ENCODE data around the gene ZC3H13. TPM values are rescaled to one million over a fixed set of nuclear protein-coding genes. Genes with fewer than 3 reads are reported as not detected.

ZC3H13 gene
- total and polyA plus RNA-seq, 2 of the 8 experiments (the other 6 are each of a cell fraction or from before 2014, with no cell fraction given), result 5.1 to 57.8 TPM

DNA sequence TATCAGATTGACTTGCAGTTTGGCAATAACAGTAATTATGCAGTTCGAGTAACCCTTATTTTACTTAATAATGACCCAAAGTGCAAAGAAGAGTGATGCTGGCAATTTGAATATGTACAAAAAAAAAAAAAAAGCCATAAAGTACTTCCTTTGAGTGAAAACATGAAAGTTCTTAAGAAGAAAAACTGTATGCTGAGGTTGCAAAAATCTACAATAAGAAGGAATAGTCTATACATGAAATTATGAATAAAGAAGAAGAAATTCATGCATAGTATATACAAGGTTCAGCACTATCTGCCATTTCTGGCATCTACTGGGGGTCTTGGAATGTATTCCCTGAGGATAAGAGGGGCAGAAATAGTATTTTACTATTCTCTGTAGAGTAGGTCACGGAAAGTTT lies 55.9 kb downstream of the ZC3H13 start:
- no peak overlapping the region for H2BK12ac ChIP-seq (ENCODE audit: low read depth, low read length)
- H3K79me1 ChIP-seq (ENCODE audit: low read depth, low read length), result no peaks in the 10 kb centered on the region
- no peak overlapping the region for H3K14ac ChIP-seq (ENCODE audit: insufficient read length)
- H3K27ac ChIP-seq (ENCODE audit: low read depth, low read length), result no peak overlapping the region
- H3K4me2 ChIP-seq (ENCODE audit: insufficient read depth in 1 of 2, low read depth in 2 of 2, low read length in 2 of 2), result no peak overlapping the region
- H3K4ac ChIP-seq (replicated peaks; ENCODE audit: insufficient read length, low read depth, low read length), result no peak overlapping the region
- no peak overlapping the region for H2BK20ac ChIP-seq (ENCODE audit: low read length)
- WGBS, 2 experiments (ENCODE audit: extremely low coverage in 1 of 2, insufficient coverage in 1 of 2, insufficient read length in 1 of 2, insufficient replicate concordance in 2 of 2, low coverage in 1 of 2, low lambda C conversion rate in 2 of 2, missing lambda C conversion rate in 1 of 2), result 85% methylated on average over 2 of the region's 2 CpGs; no CpG with 5 or more reads in 1 of the 2 experiments
- H2BK120ac ChIP-seq (replicated peaks; ENCODE audit: low read depth, low read length), result no peak overlapping the region
- no peaks in the 10 kb centered on the region for H3K23me2 ChIP-seq (ENCODE audit: low read depth, low read length)
- H3K9ac ChIP-seq (replicated peaks in 1 of 4; ENCODE audit: extremely low read depth in 1 of 4, low read depth in 3 of 4, low read length in 3 of 4), result no peak overlapping the region
- H3K27me3 ChIP-seq (replicated peaks in 1 of 4; ENCODE audit: control insufficient read depth in 3 of 4, extremely low read depth in 1 of 4, insufficient read depth in 3 of 4, low read length in 3 of 4), result no peaks in the 10 kb centered on the region
- no peak overlapping the region for H3K4me3 ChIP-seq (ENCODE audit: extremely low read depth in 1 of 4, insufficient read depth in 2 of 4, low read depth in 3 of 4, low read length in 4 of 4)
- FAIRE-seq (no peak), DNase-seq (ENCODE audit: low read depth in 1 of 2, low spot score in 2 of 2) (no peak)
- no peak overlapping the region for H3K56ac ChIP-seq (replicated peaks; ENCODE audit: insufficient read length, low read depth, low read length)
- H4K91ac ChIP-seq (replicated peaks; ENCODE audit: insufficient read length, low read length), result no peak overlapping the region
- no peak overlapping the region for H4K5ac ChIP-seq (ENCODE audit: insufficient read length, low read depth, low read length)
- POLR2A ChIA-PET (ENCODE audit: partially characterized antibody), result no interaction called here
- no peak overlapping the region for H2AK5ac ChIP-seq (ENCODE audit: low read depth, low read length)
- no peak overlapping the region for H2BK15ac ChIP-seq (ENCODE audit: low read length)
- no peak overlapping the region for H4K8ac ChIP-seq (ENCODE audit: extremely low read depth, insufficient read depth, low read length)
- no peak overlapping the region for H3K23ac ChIP-seq (ENCODE audit: insufficient read length)
- no peaks in the 10 kb centered on the region for H4K20me1 ChIP-seq (replicated peaks in 1 of 2; ENCODE audit: control insufficient read depth in 1 of 2, insufficient read depth in 2 of 2, low read length in 2 of 2)
- peaks cover 2 to 36% (median 13%) of the 10 kb centered on the region in 4 experiments; a peak in 7 of 8 replicates for H3K36me3 ChIP-seq (ENCODE audit: control insufficient read depth in 2 of 4, insufficient read depth in 4 of 4, low read length in 3 of 4)
- no peak overlapping the region for H2AFZ ChIP-seq (ENCODE audit: low read length)
- no peak overlapping the region for H2BK5ac ChIP-seq (ENCODE audit: low read depth, low read length)
- no peaks in the 10 kb centered on the region for H3K9me3 ChIP-seq (ENCODE audit: insufficient read depth in 2 of 2, low read depth in 1 of 2, low read length in 1 of 2)
- CTCF ChIA-PET (ENCODE audit: partially characterized antibody), result no interaction called here
- no peaks in the 10 kb centered on the region for H3K79me2 ChIP-seq (ENCODE audit: control insufficient read depth in 1 of 2, insufficient read depth in 2 of 2, low read length in 2 of 2)
- H3K18ac ChIP-seq (ENCODE audit: extremely low read depth, low read length), result no peak overlapping the region
- no peaks in the 10 kb centered on the region for H3K4me1 ChIP-seq (replicated peaks in 1 of 4; ENCODE audit: control insufficient read depth in 3 of 4, insufficient read depth in 4 of 4, low read length in 3 of 4)
- TF ChIP-seq NRF1 (IDR thresholded peaks at IDR 0.05; ENCODE audit: low read depth, low read length) (no peak), POU5F1 (IDR thresholded peaks at IDR 0.05; ENCODE audit: low read depth, low read length) (no peak), KDM1A (IDR thresholded peaks at IDR 0.05; ENCODE audit: borderline replicate concordance, low read length) (no peak), RFX5 (IDR thresholded peaks at IDR 0.05; ENCODE audit: borderline replicate concordance, low read depth, low read length) (no peak), BRCA1 (IDR thresholded peaks at IDR 0.05; ENCODE audit: low read depth, low read length) (no peak), ASH2L (IDR thresholded peaks at IDR 0.05; ENCODE audit: low read length) (no peak), RXRA (IDR thresholded peaks at IDR 0.05; ENCODE audit: insufficient read depth, low read depth, low read length) (no peak), MAFK (IDR thresholded peaks at IDR 0.05; ENCODE audit: low read depth, low read length) (no peak), PHF8 (conservative IDR thresholded peaks at IDR 0.05; ENCODE audit: low read depth, low read length) (no peak), JUN (IDR thresholded peaks at IDR 0.05; ENCODE audit: low read depth, low read length) (no peak), BACH1 (IDR thresholded peaks at IDR 0.05; ENCODE audit: low read length) (no peak)
- TF ChIP-seq, protein P1, sequence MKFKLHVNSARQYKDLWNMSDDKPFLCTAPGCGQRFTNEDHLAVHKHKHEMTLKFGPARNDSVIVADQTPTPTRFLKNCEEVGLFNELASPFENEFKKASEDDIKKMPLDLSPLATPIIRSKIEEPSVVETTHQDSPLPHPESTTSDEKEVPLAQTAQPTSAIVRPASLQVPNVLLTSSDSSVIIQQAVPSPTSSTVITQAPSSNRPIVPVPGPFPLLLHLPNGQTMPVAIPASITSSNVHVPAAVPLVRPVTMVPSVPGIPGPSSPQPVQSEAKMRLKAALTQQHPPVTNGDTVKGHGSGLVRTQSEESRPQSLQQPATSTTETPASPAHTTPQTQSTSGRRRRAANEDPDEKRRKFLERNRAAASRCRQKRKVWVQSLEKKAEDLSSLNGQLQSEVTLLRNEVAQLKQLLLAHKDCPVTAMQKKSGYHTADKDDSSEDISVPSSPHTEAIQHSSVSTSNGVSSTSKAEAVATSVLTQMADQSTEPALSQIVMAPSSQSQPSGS (IDR thresholded peaks at IDR 0.05; ENCODE audit: low read length), result no peak
- TF ChIP-seq, protein P2, sequence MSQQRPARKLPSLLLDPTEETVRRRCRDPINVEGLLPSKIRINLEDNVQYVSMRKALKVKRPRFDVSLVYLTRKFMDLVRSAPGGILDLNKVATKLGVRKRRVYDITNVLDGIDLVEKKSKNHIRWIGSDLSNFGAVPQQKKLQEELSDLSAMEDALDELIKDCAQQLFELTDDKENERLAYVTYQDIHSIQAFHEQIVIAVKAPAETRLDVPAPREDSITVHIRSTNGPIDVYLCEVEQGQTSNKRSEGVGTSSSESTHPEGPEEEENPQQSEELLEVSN (IDR thresholded peaks at IDR 0.05), result no peak

All from H1 (cell line).